ENCODE measurements around the gene OSBPL1A.

DNA sequence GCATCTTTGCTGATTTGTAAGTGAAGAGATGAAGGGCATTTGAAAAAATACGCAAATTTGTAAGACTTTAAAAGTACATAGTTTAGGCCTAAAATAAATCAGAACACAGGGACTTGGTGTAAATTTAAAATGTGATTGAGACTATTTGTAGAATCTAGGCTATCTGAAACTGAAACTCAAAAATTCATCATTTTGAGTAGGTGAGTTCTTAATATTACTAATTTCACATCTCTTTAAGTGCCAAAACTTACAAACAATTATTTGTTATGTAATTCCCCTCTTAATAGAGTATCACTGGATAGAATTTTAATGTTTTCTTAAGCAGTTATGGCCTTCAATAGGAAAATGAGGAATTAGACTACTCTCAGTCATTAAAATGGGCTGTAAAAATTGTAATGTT lies 48.8 kb upstream of the OSBPL1A start:
- TF ChIP-seq, protein P1, sequence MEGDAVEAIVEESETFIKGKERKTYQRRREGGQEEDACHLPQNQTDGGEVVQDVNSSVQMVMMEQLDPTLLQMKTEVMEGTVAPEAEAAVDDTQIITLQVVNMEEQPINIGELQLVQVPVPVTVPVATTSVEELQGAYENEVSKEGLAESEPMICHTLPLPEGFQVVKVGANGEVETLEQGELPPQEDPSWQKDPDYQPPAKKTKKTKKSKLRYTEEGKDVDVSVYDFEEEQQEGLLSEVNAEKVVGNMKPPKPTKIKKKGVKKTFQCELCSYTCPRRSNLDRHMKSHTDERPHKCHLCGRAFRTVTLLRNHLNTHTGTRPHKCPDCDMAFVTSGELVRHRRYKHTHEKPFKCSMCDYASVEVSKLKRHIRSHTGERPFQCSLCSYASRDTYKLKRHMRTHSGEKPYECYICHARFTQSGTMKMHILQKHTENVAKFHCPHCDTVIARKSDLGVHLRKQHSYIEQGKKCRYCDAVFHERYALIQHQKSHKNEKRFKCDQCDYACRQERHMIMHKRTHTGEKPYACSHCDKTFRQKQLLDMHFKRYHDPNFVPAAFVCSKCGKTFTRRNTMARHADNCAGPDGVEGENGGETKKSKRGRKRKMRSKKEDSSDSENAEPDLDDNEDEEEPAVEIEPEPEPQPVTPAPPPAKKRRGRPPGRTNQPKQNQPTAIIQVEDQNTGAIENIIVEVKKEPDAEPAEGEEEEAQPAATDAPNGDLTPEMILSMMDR (conservative IDR thresholded peaks at IDR 0.05 in 1 of 2, IDR thresholded peaks at IDR 0.05 in 1 of 2; ENCODE audit: extremely low read depth in 1 of 2, insufficient read depth in 1 of 2, low read depth in 1 of 2, low read length in 2 of 2): no peak
- TF ChIP-seq EZH2 (IDR thresholded peaks at IDR 0.05; ENCODE audit: borderline replicate concordance, low read length): no peak

Measured in mammary epithelial cell (primary cell).